HG03521 (cell line): ENCODE measurements around the gene FBLN1.
"Not testable (repeated sequence)": the region's sequence is repeated elsewhere in the genome, so short reads cannot be mapped to it uniquely, and the experiment has no call there.

Experiments used
- ATAC-seq: cut with Tn5 transposase; IDR thresholded peaks from one replicate; pipeline ENCODE4 v1.9.1; 2021; ENCODE audit warnings: mild to moderate bottlenecking, moderate library complexity; ENCODE audit not compliant: unreplicated experiment

FBLN1 gene

GRCh38 chr22:45546333-45547015 lies 43.8 kb downstream of the FBLN1 start:
- ATAC-seq, result no peak

GRCh38 chr22:45547016-45547345 lies 44.3 kb downstream of the FBLN1 start:
- no peak for ATAC-seq

- ATAC-seq, result no peak
These were observed 45.0 kb downstream of the FBLN1 start for GRCh38 chr22:45547731-45548130.

- ATAC-seq, result no peak
These were observed 45.7 kb downstream of the FBLN1 start for GRCh38 chr22:45548247-45548840.

- ATAC-seq, result no peak
These were observed 46.5 kb downstream of the FBLN1 start for GRCh38 chr22:45548991-45549761.

- ATAC-seq, result no peak
These were observed 47.2 kb downstream of the FBLN1 start for GRCh38 chr22:45549762-45550378.

- no peak for ATAC-seq
These were observed 47.7 kb downstream of the FBLN1 start for GRCh38 chr22:45550416-45550815.

- no peak for ATAC-seq
These were observed 48.2 kb downstream of the FBLN1 start for GRCh38 chr22:45550891-45551290.

GRCh38 chr22:45551310-45552016 lies 48.8 kb downstream of the FBLN1 start:
- ATAC-seq, result no peak

GRCh38 chr22:45552017-45552411 lies 49.3 kb downstream of the FBLN1 start:
- ATAC-seq, result no peak

- ATAC-seq, result no peak
These were observed 50.1 kb downstream of the FBLN1 start for GRCh38 chr22:45552580-45553350.

- no peak for ATAC-seq
These were observed 50.8 kb downstream of the FBLN1 start for GRCh38 chr22:45553351-45554039.

- ATAC-seq, result no peak
These were observed 51.3 kb downstream of the FBLN1 start for GRCh38 chr22:45554040-45554406.

GRCh38 chr22:45554861-45555260 lies 52.2 kb downstream of the FBLN1 start:
- ATAC-seq, result no peak

- ATAC-seq, result not testable (repeated sequence)
These were observed 55.2 kb downstream of the FBLN1 start for GRCh38 chr22:45557926-45558325.

GRCh38 chr22:45560092-45560491 lies 57.4 kb downstream of the FBLN1 start:
- ATAC-seq, result not testable (repeated sequence)

- ATAC-seq, result not testable (repeated sequence)
These were observed 58.1 kb downstream of the FBLN1 start for GRCh38 chr22:45560761-45561160.

- no peak for ATAC-seq
These were observed 59.4 kb downstream of the FBLN1 start for GRCh38 chr22:45562102-45562501.

GRCh38 chr22:45562537-45563361 lies 60.1 kb downstream of the FBLN1 start:
- no peak for ATAC-seq
